ENCODE data around the gene RAB11B.
"Not testable (repeated sequence)": the region's sequence is repeated elsewhere in the genome, so short reads cannot be mapped to it uniquely, and the experiment has no call there.

Gene RAB11B

DNA sequence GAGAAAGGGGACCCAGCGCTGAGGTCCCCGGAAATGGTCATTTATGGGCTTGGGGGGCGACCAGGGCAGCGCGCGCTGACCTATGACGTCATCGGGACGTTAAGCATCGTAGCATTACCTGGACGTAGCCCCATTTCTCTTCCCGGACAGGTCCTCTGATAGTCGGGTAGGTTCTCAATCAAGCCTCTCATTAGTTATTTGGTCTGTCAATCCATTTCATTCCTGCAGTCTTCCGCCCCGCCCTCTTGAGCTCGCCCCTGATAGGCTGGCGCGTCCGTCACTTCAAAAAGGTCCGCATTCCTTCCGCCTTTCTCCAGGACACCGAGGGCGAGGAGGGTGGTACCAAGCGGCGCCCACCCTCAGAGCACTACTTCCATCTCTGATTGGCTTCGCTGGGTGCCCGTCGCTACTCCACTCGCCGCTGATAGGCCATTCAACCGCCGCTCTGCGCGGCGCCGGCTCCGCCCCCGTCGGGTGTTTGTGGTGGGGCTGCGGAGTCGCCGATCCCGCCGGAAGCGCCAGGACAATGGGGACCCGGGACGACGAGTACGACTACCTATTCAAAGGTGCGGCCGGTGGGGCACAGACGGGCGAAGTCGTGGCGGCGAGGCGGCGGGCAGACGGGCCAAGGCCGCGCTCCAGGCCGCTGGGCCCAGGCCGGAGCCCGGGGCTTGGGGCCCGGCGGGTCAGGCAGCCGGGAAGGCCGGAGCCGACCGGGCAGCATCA lies at the start of gene RAB11B:
Gene RAB11B, plus strand, starts transcription at position 470 of the 726 bp plus-strand sequence. Its CDS starts 57 bp downstream, at position 527.
- DNase-seq (ENCODE audit: low read depth in 2 of 2): peak; percentile 96 to 97

DNA sequence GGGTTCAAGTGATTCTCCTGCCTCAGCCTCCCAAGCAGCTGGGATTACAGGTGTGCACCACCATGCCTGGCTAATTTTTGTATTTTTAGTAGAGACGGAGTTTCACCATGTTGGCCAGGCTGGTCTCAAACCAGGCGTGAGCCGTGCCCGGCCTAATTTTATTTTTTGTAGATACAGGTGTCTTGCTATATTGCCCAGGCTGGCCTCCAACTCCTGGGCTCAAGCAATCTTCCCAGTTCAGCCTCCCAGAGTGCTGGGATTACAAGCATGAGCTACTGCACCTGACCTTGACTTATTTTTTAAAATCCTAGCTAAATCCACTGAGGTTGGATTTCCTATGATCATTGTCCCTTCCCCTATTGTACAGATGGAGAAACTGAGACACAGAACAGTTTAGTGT lies 48.7 kb upstream of the RAB11B start:
- DNase-seq (ENCODE audit: low read depth in 2 of 2): not testable (repeated sequence)

DNA sequence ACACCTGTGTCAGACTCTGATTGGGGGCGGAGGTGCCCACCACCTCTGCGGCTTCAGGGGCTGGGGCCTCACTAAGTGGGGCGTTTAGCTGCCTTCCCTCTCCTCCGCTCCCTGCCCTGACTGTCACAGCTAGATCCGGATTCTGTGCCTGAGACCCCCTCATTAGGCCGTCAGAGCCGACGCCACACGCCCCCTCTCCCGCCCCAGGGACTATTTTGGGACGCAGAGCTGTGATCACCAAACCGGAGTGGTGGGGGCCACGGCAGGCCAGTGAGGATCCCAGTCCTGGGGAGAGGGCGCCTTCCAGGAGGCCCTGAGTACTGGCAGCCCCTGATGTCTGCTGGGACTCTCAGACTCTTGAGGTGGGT lies 47.9 kb upstream of the RAB11B start:
- DNase-seq (ENCODE audit: low read depth in 2 of 2): no peak

DNA sequence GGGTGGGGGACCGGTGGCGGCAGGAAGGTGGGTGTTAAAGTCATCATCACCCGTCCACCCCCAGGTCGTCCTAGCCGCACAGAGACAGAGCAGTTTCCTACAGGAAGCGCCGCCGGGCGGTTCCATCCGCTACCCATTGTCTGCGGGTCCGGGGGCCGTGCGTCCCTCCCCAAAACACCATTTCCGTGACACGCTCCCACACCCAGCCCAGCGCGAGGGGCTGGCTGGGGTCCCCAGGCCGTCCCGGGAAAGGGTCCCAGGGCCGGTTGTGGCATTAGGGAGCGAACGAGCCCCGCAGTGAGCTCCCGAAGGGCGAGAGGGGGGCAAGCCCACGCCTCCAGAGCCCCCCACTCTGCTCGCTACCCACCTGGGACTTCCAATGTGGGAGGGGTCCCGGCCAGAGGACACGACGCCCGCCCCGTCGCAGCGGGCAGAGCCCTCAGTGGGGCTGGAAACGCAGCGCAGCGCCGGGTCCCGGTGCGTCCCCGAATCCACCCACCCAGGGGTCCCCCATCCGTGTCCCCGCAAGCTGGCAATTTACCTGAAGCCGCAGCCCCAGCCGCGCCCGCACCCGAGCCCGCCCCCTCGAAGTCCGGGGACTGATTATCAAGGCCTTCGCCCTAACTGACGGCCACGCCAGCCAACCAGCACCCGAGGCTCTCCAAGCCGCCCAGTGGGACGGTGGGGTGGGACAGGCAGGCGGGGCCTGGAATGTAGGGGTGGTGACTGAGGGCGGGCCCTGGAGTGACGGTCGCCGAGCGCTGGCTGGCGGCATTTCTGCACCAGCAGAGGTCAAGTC lies 47.3 kb upstream of the RAB11B start, which contains the start of gene KANK3:
Gene KANK3, minus strand, starts transcription at position 579 of the 799 bp plus-strand sequence. CDS start 5,434 bp downstream, outside the sequence.
- peak; percentile 90 to 92 for DNase-seq (ENCODE audit: low read depth in 2 of 2)

DNA sequence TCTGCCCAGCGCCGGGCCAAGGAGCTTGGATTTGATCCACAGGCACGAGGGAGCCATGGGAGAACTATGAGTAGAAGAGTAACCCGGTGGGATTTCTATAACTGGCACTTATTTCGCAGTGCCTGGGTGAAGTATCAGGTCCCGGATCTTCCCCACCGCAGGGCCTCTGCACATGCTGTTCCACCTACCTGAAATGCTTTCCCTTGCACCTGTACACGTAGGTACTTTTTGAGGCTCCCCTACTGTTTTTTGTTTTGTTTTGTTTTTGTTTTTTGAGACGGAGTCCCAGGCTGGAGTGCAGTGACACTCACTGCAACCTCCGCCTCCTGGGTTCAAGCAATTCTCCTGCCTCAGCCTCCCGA lies 46.7 kb upstream of the RAB11B start:
- no peak for DNase-seq (ENCODE audit: low read depth in 2 of 2)

DNA sequence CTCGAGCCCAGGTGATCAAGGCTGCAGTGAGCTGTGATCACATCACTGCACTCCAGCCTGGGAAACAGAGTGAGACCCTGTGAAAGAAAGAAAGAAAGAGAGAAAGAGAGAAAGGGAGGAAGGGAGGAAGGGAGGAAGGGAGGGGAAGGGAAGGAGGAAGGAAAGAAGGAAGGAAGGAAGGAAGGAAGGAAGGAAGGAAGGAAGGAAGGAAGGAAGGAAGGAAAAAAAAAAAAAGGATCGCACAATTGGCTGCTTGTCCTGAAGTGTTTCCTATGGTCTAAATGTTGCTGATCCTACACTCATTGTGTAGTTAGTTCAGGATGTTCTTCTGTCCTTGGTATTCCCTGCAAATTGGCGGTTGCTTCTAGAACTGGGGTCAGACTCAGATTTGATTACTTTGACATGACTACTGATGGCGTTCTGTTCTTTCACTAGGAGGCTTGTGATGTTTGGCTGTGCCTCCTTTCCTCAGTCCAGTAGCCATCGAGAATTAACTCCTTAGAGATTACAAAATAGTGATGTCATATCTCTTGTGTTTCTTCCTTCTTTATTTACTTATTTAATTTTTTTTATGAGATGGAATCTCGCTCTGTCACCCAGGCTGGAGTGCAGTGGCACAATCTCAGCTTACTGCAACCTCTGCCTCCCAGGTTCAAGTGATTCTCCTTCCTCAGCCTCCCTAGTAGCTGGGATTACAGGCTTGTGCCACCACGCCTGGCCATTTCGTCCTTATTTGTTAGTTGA lies 40.4 kb upstream of the RAB11B start:
- not testable (repeated sequence) for DNase-seq (ENCODE audit: low read depth in 2 of 2)

DNA sequence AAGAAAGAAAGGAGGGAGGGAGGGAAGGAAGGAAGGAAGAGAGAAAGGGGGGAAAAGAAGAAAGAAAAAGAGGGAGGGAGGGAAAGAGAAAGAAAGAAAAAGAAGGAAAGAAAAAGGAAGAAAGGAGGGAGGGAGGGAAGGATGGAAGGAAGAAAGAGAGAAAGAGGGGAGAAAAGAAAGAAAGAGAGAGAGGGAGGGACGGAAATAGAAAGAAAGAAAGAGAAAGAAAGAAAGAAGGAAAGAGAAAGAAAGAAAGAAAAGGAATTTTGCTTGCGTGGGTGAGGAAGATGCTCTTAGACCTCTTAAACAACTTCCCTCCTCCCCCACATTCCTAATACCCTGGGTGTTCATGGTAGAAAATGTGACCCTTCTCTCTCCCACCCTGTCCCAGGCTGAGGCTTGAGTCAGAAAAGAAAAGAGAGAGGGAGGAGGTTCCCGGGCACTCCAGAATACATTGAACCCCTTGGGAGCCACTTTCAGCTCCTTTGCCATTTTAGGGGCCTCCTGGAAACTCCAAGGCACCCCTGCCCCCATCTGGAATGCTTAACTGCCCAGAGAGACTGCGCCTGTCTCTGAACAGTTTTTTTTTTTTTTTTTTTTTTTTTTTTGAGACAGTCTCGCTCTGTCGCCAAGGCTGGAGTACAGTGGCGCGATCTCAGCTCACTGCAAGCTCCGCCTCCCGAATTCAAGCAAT lies 37.9 kb upstream of the RAB11B start:
- DNase-seq (ENCODE audit: low read depth in 2 of 2): no peak

DNA sequence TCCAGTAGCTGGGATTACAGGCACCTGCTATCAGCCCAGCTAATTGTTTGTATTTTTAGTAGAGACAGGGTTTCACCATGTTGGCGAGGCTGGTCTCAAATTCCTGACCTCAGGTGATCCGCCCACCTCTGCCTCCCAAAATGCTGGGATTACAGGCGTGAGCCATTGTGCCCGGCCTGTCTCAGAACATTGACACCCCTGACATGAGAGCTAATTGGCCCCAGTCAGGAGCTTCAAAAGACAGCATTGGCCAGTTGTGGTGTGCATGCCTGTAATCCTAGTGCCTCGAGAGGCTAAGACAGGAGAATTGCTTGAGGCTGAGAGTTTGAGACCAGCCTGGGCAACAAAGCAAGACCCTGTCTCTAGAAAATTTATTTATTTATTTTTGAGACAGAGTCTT lies 37.3 kb upstream of the RAB11B start:
- not testable (repeated sequence) for DNase-seq (ENCODE audit: low read depth in 2 of 2)

DNA sequence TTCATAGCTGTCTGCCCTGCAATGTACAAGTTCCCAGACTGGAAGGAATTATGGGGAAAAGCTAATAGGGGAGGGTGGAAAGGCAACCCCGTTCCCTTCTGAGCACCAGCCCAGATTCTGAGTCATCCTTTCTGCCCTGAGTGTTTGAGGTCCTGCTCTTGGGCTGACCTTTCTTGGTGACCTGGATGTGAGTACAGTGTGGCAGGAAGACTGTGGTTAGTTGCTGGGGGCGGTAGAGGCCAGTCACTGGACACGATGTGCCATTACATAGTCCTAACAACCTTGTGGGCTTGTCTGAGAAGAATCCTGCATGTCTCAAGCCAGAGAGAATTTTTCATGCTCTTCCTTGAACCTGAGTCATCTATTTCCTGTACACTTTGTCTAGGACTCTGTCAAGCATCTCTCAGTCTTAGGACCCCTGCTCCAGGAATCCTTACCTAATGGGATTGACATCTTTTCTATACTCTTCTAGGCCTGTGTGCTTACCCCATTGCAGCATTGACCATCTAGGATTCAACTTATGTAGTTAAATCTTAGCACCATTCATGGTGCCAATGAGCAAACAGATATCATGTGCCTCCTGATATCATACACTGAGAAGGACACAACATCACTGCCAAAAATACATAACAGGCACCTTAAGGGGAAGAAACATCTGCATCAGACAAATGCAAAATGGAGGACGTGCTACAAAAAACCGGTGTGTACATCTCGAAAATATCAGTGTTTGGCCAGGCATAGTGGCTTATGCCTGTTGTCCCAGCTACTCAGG lies 34.3 kb upstream of the RAB11B start:
- DNase-seq (ENCODE audit: low read depth in 2 of 2): no peak

DNA sequence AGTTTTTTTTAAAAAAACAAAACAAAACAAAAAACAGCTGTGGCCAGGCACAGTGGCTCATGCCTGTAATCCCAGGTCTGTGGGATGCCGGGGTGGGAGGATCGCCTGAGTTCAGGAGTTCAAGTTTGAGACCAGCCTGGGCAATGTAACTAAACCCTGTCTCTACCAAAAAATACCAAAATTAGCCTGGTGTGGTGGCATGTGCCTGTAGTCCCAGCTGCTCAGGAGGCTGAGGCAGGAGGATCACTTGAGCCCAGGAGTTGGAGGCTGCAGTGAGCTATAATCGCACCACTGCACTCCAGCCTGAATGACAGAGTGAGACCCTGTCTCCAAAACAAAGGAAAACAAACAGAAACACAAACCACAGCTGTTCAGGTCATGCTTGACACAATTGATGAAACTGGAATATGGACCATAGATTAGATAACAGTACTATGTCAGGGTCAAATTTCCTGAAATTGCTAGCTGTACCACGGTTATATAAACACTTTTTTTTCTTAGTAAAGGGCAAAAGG lies 33.1 kb upstream of the RAB11B start:
- DNase-seq (ENCODE audit: low read depth in 2 of 2): no peak

DNA sequence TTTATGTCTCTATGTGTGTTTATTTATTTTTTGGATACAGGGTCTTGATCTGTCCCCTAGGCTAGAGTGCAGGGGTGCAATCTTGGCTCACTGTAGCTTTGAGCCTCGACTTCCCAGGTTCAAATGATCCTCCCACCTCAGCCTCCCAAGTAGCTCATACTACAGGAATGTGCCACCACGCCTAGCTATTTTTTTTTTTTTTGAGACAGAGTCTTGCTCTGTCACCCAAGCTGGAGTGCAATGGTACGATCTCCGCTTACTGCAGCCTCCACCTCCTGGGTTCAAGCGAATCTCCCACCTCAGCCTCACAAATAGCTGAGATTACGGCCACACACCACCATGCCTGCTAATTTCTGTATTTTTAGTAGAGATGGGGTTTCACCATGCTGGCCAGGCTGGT lies 31.2 kb upstream of the RAB11B start:
- no peak for DNase-seq (ENCODE audit: low read depth in 2 of 2)

DNA sequence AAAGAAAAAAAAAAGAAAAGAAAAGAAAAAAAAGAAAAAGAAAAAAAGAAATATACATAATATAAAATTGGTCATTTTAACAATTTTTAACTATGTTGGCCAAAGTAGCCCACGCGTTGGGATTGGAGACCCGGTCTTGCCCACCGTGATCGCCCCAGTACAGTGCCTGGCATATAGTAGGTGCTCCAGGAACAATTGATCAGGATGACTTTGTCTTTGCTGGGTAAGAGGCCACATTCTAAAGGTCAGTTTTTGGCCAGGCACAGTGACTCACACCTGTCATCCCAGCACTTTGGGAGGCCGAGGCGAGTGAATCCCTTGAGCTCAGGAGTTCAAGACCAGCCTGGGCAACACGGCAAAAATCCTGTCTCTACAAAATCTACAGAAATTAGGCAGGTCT lies 30.0 kb upstream of the RAB11B start:
- DNase-seq (ENCODE audit: low read depth in 2 of 2): no peak

DNA sequence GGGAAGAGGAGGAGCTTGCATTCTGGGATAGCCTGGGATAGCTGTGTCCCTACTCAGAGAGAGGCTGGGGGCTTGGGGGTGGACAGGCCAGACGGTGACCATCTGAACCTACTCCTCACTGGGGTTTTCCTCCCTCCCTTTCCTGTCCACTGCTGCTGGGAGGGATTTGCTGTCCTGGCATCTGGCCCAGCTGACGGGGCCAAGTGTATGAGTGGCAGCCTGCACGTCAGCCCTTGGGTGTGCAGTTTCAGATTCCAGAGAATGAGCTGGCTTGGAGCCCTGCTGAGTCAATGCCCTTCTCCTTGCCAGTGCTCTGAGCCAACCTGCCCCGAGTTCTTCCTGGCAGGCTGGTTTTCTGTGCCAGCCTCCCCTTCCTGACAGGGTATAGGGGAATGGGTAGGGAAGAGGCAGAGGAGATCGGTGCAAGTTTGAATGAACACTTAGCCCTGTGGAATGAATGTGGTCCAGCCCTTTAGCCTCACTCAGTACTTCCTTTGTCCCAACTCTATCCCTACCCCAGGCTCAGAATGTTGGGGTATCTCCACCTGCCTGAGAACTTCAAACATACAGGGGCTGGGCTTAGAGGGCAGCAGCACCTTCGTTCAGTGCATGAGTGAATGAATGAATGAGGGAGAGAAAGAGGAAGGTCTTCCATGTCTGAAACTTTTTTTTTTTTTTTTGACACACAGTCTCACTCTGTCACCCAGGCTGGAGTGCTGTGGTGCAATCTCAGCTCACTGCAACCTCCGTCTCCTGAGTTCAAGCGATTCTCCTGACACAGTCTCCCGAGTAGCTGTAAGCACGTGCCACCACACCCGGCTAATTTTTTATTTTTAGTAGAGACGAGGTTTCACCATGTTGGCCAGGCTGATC lies 28.0 kb upstream of the RAB11B start:
- no peak for DNase-seq (ENCODE audit: low read depth in 2 of 2)

DNA sequence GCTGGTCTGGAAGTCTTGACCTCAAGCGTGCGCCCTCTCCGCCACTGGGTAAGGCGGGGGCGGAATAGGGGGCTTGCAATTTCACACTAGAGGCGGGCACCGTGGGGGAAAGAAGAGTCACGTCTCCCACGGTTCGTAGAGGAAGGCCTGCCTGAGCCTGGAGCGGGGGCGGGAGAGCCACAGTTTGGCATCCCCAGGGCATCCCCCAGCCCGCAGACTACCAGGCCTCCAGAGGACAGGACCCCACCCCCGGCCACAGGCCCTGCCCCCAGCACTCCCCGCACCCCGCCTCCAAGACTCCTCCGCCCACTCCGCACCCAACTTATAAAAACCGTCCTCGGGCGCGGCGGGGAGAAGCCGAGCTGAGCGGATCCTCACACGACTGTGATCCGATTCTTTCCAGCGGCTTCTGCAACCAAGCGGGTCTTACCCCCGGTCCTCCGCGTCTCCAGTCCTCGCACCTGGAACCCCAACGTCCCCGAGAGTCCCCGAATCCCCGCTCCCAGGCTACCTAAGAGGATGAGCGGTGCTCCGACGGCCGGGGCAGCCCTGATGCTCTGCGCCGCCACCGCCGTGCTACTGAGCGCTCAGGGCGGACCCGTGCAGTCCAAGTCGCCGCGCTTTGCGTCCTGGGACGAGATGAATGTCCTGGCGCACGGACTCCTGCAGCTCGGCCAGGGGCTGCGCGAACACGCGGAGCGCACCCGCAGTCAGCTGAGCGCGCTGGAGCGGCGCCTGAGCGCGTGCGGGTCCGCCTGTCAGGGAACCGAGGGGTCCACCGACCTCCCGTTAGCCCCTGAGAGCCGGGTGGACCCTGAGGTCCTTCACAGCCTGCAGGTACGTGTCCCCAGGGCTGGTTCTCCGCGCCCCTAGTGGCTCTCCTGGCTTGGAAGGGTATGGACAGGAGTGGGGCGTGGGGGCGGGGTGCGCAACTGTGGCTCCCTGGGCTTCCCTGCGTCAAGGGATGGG lies 26.1 kb upstream of the RAB11B start, which contains the start of gene ANGPTL4:
Gene ANGPTL4, plus strand, starts transcription at position 353 of the 969 bp plus-strand sequence. Its CDS starts 167 bp downstream, at position 520.
- peak; percentile 39 to 58 for DNase-seq (ENCODE audit: low read depth in 2 of 2)

DNA sequence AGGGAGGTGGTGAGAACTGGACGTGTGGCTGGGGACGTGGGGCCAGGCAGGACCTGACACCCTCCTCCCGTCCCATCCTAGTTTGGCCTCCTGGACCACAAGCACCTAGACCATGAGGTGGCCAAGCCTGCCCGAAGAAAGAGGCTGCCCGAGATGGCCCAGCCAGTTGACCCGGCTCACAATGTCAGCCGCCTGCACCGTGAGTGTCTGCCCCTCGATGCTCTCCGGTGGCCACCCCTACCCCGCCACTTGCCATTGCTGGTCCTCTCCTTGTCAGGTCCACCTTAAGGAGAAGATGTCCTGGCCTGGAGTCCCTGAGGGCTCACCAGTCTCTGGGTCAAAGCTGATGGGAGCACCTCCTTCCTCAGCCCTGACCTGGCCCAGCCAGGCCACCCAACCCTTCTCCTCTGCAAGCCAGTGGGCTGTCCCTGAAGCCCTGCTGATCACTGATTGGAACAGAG lies 24.0 kb upstream of the RAB11B start:
- no peak for DNase-seq (ENCODE audit: low read depth in 2 of 2)

DNA sequence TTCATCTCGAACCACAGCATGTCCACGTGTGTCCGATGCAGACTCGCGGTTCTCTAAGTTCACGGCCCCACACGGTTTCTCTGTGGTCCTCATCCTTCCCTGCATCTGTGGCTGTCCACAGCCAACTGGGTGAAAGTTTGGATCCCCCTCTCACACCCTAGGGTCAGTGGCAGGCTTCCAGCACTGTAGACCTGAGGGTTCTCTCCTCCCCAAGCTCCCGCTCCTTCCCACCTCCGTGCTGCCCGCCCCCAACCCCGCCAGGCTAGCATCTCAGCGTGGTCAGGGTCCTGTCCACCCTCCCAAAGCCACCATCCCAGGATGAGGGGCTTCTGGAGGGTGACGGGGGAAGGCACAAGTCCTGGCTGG lies 23.2 kb upstream of the RAB11B start:
- no peak for DNase-seq (ENCODE audit: low read depth in 2 of 2)

DNA sequence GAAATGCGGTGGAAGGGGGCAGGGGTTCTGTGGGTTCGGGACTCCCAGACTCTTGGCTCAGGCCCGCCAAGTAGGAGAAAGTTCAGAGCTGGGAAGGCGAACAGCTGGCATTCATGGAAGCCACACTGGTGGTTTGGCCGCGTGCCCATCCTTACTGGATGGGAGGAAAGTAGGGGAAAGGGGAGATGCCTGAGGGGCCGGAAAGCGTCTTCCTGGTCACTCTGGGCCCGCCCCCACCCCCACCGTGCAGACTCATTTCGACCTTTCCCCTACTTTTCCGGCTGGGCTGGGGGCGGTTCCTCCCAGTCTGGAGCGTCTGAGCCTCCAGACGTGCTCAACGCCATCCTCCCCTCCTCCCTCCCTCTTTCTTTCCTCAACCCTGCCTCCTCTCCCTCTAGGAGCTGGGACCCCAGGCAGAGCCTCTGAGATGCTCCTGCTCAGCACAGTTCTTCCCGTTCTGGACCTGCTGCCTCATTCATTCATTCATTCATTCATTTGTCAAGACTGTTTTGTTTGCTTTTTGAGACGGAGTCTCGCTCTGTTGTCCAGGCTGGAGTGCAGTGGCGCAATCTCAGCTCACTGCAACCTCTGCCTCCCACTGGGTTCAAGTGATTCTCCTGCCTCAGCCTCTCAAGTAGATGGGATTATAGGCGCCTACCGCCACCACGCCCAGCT lies 22.7 kb upstream of the RAB11B start:
- no peak for DNase-seq (ENCODE audit: low read depth in 2 of 2)

Data from activated CD4-positive, alpha-beta T cell treated with anti-CD3 and anti-CD28 coated beads for 24 hours (primary cell).